GM18867 (cell line): ENCODE results near the gene SLC39A11.
A peak's percentile ranks its signal among the peaks of the same experiment; 100 is the strongest.
"Not testable (repeated sequence)": the region's sequence is repeated elsewhere in the genome, so short reads cannot be mapped to it uniquely, and the experiment has no call there.

Experiments
- ATAC-seq: cut with Tn5 transposase; IDR thresholded peaks from one replicate; pipeline ENCODE4 v1.9.1; 2021; ENCODE audit warnings: mild to moderate bottlenecking, moderate library complexity; ENCODE audit not compliant: unreplicated experiment

SLC39A11 gene

DNA sequence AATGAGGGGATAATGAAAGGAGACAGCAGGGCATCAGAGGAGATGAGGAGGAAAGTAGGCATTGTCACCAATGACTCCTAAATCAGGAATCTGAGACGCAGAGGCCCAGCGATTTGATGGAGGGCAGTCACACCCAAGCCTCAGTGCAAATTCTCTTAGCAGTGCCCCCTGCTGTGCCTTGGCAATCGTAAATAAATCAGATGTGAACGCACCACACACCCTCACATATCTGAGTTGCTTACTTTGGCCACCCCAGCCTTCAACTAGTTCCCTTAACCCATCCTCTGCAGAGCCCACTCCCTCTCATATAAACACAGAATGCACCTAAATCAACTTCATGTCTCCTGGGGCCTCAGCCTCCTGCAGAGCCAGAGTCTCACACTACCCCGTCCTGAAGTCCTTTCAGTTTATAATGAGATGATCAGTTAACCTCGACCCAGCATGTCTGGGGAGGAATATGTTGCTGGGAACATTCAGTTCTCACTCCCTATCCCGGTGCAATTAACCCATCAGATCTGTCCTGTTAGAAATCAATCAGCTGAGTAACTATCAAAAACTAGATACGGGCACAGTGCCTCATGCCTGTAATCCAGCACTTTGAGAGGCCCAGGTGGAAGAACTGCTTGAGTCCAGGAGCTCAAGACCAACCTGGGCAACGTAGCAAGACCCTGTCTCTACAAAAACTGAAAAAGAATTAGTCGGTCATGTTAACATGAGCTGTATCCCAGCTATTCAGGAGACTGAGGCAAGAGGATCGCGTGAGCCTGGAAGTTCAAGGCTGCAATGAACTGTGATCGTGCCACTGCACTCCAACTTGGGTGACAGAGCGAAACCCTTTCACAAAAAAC, 78.4 kb downstream of the SLC39A11 start:
- ATAC-seq: no peak

DNA sequence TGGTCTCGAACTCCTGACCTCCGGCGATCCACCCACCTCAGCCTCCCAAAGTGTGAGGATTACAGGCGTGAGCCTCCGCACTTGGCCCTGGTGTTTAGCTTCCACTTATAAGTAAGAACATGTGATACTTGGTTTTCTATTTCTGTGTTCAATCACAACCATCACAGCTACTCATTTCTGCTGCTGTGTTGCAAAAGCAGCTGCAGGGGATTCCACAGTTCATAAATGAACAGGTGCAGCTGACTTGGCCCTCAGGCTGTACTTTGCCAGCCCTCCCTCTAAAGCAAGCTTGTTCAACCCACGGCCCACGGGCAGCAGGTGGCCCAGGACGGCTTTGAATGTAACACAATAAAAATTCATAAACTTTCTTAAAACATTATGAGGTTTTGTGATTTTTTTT, 79.2 kb downstream of the SLC39A11 start:
- ATAC-seq: no peak

DNA sequence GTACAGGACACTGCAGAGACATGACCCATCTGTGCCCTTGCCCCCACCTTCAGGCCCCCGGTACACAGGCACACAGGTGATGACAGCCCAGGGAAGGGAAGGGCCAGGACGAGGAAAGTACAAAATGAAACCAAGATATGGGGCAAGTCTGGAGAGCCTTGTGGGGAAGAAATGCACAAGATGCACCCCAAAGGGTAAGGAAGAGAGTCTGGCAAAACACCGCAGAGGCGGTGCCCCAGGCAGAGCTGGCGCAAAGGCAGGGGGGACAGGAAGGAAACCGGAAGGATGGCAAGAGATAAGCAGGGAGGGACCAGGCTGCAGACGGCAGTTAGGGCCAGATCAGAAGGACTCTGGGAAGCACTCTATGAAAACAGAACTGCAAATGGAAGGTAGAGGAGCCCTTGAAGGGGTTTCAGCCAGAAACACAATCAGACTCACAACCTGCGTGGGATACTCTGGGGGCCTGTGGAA, 81.4 kb downstream of the SLC39A11 start:
- ATAC-seq: no peak

DNA sequence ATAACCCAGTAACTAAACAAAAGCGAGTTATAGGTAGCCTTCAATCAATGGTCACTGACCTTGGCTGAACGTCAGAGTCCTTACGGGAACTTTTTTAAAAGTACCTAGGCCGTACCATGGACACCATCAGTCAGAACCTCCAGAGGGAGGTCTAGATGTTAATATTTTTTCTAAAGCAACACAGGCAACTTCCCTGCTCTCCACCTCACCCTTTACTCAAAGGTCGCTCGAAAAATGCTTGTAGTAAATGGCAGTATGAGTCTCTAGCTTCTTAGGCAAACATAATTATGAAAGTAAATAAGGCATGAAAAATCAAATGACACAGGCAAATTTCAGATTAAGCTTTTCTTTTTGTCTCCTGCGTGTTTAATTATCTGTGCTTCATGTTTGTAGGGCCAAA, 82.1 kb downstream of the SLC39A11 start:
- no peak for ATAC-seq

DNA sequence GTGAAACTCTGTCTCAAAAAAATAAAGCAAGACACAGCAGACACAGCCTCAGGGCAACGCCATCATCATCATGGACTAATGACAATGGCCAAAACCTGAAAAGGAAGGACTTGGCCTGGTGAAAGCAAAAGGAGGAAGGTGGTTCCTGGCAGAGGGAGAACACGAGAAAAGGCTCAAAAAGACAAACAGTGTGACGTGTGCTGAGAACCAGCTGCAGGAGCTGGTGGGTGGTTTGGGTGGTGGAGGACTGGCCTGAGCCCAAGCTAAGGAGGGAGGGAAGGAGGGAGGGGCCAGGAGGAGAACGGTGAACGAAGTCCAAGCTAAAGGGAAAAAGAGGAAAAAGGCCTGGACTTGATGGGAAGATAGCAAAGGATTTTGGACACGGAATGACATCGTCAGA, 85.1 kb downstream of the SLC39A11 start:
- no peak for ATAC-seq

DNA sequence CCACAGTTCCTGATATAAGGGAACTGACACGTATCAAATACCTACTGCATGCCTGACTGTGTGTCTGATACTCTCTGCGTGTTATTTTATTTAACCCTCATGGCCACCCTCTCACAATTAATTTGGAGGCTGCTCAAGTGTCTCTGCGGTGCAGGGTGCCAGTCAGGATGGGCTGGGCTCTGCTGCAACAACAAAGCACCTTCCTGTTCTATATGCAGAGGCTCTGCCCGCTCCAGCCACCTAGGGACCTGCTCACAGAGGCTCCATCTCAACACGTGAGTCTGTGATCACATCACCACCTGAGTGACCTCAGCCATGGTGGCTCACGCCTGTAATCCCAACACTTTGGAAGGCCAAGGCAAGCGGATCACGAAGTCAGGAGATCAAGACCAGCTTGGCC, 87.1 kb downstream of the SLC39A11 start:
- ATAC-seq: no peak

DNA sequence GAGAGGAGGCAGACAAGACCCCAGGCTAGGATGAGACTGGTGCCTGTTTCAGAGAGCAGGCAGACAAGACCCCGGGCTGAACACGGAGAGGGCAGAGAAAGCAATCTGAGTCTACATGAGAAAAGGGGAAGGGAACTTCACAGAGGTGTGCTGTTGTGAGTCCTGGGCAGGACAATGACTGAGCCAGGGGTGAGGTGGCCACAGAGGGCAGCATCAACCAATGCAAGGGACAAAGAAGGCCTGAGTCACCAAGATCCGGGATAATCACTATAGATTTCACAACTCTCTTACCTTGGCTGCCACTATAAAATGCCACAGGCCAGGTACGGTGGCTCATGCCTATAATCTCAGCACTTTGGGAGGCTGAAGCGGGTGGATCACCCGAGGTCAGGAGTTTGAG, 89.0 kb downstream of the SLC39A11 start:
- no peak for ATAC-seq

DNA sequence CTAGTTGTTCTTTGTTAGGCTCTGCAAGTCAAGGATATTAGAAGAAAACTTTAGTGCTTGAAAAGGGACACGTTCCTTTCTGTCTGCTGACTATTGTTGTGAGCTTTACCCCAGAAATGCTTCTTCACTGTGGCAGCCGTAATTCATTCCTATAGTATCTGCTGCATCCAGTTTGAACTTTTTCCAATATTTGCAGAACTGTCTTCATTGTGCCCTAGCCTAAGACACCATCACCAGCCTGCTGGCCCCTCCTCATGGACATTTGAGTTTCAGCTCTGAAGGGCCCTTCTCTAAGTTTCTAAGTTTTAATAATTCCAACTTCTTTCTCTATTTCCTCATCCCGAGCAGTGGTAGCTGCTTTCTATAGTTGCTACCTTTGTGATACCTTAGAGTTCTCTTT, 91.7 kb downstream of the SLC39A11 start:
- ATAC-seq: no peak

DNA sequence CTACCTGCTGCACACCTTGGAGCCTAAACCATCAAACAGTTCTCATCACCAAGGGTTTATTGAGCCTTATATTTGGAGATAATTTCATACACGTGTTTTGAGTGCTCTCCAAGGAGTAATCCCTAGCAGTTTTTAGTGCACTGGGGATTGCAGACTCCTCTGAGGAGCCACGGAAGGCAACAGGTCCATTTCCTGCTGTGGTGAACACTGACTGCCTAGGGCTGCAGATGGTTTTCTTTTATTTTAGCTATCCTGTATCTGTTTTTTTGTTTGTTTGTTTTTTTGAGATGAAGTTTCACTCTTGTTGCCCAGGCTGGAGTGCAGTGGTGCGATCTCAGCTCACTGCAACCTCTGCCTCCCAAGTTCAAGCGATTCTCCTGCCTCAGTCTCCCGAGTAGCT, 93.0 kb downstream of the SLC39A11 start:
- ATAC-seq: not testable (repeated sequence)

DNA sequence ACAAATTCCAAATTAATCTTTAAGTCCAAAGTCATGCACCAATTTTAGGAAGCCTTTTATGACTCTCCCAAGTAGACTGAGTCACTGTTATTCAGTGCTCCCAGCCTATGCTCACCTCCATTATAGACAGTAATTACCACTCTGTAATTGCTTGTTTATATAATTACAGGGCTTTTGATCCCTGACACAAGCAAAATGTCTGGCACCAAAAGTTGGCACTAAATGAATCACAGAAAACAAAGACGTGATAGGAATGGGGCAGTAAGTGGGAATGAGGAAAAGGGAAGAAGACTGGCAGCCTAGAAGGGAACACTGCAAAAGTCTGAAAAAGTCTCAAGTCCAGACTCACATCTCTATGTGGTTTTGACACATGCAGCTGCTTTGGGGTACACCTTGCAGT, 94.1 kb downstream of the SLC39A11 start:
- ATAC-seq: no peak

DNA sequence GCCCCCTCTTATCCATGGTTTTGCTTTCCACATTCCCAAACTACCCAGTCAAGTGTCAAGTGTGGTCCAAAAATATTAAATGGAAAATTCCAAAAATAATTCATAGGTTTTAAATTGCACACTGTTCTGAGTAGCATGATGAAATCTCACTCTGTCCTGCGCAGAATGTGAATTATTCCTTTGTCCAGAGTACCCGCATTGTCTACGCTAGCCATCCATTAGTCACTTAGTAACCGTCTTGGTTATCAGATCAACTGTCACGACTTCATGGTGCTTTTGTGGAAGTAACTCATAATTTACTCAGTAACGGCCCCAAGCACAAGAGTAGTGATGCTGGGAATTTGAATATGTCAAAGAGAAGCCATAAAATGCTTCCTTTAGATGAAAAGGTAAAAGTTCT, 94.9 kb downstream of the SLC39A11 start:
- ATAC-seq: no peak

DNA sequence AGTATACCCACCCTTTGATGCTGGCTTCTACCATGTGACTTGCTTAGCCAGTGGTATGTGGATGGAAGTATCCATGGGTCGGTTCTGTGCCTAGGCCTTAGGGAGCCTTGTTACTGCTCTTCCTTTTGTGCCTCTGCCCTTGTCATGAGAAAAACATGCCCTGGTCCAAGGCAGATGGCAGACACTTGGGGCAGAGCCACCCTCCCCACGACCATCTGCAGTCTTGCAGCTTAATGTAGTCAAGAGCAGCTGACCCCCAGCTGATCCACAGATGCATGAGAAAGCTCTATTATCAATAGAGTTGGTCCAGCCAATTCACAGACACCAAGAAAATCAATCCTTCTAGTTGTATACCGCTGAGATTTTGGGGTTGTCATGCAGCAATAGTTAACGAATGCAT, 95.7 kb downstream of the SLC39A11 start:
- no peak for ATAC-seq

DNA sequence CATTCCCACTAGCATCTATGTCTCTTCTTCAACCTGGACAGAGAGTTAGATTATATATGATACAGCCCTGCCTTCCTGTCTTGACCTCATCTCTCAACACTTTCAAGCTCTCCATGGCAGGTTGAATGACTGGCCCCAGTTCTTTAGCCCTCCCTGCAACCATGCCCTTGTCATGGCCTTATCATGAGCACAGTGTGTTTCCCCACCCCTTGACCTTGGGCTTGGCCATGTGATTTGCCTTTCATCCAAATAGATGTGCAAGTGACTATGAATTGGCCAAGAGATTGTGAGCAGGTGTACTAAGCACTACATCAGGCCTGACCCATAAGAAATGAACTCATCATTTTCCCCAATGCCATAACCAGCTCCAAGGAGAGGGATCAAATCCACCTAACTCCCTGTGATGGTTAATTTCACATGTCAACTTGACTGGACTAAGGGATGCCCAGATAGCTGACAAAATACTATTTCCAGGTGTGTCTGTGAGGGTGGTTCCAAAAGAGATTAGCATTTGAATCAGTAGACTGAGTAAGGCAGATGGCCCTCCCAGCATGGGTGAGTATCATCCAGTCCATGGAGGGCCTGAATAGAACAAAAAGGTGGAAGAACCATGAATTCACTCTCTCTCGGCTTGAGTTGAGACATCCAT, 97.4 kb downstream of the SLC39A11 start:
- no peak for ATAC-seq

DNA sequence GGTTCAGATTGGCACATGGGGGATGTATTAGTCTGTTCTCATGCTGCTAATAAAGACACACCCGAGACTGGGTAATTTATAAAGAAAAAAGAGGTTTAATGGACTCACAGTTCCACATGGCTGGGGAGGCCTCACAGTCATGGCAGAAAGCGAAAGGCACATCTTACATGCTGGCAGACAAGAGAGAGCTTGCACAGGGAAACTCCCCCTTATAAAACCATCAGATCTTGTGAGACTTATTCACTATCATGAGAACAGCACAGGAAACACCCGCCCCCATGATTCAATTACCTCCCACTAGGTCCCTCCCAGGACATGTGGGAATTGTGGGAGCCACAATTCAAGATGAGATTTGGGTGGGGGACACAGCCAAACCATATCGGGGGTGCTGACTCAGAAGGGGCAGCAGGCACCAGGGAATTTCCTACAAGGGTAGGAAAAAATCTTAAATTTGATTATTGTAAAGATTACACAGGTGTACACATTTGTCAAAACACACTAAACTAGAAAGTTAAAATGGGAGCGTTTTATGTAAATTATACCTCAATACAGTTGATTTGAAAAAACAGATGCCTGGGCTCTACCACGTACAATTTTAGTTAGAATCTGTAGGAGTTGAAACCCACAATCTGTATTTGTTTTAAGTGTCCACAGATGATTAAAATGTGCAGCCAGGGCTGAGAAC, 99.6 kb downstream of the SLC39A11 start:
- ATAC-seq: not testable (repeated sequence)

DNA sequence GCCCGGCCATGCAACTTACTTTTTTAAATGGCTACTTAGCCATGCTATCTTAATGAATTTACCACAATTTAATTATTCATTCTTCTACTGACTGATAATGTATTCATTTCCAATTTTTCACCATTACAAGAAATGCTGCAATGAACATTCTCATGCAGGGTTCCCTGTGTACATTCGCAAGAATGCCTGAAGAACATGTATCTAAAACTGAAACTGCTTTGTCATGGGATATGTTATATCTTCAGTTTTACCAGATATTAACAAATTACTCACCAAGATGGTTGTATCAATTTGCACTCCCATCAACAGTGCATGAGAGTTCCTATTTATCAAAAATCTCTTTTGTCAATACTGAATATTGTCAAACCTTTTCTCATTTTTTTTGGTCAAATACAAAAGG, 100.8 kb downstream of the SLC39A11 start:
- ATAC-seq: no peak

DNA sequence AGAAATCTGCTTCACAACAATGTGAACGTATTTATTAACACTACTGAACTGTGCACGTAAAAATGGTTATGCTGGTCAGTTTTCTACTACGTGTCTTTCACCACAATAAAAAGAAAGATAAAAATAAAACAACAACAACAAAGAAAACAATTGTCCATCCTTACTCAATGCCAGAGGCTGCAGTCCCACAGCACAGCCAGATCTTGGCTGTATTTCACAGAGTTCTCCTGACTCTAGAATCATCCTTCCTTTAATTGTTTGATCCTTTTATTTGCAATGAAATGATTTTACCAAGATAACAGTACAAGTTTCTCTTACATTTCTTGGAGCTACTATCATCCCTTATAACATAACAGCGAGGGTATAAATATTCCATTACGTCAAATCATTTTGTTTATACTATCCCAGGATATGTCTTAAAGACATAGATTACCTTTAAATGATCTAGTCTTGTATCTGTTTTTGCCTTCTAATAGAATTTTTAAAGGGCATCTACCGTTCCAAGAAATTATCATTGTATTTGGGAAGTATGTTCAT, 103.3 kb downstream of the SLC39A11 start:
- ATAC-seq: no peak

DNA sequence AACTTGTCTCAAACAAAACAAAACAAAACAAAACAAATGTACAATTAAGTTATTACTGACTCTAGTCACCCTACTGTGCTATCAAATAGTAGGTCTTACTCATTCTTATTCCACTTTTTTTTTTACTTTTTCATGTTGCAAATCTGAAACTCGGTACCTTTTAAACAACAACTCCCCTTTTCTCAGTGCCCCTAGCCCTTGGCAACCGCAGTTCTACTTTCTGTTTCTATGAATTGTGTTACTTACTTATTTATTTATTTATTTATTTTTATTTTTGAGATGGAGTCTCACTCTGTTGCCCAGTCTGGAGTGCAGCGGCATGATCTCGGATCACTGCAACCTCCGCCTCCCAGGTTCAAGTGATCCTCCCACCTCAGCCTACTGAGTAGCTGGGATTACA, 104.0 kb downstream of the SLC39A11 start:
- no peak for ATAC-seq

DNA sequence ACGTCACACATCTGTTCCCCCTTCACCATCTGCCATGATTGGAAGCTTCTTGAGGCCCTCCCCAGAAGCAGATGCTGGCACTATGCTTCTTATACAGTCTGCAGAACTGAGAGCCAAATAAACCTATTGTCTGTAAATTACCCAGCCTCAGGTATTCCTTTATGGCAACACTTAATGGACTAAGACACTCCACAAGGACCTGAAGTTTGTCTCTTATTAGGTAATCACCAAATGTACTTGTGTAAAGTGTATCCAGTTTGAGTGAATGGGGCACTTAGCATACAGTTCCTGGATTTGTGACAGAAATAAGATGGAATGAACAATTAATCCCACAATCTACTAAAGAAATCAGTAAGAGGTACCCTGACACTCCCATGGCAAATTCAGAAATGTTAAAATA, 105.3 kb downstream of the SLC39A11 start:
- no peak for ATAC-seq

DNA sequence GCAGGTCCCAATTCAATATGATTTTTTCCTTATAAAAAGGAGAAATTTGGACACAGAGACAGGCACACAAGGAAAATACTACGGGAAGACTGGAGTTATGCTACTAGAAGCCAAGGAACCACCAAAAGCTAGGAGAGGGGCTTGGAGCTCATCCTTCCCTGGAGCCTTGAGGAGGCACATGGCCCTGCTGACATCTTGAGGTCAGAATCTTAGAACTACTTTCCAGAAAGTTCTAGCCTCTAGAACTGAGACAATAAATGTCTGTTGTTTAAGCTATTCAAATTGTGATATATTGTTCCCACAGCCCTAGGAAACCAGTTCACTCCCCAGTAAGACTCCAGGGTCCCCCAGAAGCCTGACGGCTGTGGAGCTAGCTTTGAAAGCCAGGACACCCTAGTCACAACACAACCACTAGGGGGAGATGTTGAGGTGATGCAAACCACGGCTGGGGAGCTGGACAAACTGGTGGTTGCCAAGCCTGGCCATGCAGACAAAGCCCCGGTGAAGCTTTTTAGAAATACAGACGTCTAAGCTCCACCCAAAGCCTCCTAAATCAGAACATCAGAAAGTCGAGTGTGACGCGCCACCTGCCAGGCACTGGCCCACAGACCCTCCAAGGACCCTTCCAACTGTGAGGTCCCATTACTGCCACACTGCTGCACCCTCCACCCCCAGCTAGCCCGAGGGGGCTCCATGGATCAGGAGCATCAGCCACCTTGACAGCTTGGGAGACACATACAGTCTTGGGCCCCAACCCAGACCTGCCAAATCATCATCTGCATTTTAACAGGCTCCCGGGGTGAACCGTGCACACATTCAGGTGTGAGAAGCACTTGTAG, 106.4 kb downstream of the SLC39A11 start:
- ATAC-seq: peak; percentile 86

DNA sequence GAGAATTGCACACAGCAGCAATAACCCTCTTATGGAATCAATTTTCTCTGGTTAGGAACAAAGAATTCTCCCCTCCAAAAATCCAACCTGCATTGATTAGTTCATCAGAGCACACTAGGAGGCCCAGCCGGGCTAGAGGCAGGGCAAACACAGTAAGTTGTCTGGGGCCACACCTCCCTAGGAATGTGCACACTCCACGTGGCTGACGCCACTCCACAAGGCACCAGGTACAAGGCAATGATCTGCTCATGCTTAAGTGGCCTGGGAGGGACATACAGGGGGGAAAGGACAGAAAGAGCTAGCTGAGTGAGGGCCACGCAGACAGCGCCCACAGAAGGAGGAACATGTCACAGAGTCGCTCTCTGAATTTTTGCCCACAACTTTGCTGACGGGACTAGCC, 107.6 kb downstream of the SLC39A11 start:
- ATAC-seq: no peak
